GM21786 (cell line): ENCODE measurements around the gene TMEM176B.
A peak's percentile ranks its signal among the peaks of the same experiment; 100 is the strongest.

ENCODE experiments used
- ATAC-seq: cut with Tn5 transposase; IDR thresholded peaks from one replicate; pipeline ENCODE4 v1.9.1; 2021; ENCODE audit not compliant: unreplicated experiment

TMEM176B gene

DNA sequence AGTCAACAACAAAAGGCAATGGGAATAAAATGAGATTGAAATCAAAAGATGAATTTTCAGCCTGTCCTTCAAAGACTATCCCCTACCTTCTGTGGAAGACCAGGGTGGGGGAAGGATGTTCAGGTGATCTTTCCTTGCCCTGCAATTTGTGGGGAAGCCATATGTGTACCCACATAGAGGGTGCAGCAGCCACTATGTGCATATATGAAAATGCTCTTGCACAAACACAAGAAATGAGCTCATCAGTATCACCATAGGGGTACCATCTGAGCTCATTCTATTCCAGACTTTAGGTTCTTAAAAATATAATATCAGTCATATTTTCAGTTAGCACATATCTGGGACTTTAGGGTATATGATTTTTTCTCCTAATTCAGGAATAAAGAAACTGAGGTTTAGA lies 45.2 kb downstream of the TMEM176B start:
- no peak for ATAC-seq

DNA sequence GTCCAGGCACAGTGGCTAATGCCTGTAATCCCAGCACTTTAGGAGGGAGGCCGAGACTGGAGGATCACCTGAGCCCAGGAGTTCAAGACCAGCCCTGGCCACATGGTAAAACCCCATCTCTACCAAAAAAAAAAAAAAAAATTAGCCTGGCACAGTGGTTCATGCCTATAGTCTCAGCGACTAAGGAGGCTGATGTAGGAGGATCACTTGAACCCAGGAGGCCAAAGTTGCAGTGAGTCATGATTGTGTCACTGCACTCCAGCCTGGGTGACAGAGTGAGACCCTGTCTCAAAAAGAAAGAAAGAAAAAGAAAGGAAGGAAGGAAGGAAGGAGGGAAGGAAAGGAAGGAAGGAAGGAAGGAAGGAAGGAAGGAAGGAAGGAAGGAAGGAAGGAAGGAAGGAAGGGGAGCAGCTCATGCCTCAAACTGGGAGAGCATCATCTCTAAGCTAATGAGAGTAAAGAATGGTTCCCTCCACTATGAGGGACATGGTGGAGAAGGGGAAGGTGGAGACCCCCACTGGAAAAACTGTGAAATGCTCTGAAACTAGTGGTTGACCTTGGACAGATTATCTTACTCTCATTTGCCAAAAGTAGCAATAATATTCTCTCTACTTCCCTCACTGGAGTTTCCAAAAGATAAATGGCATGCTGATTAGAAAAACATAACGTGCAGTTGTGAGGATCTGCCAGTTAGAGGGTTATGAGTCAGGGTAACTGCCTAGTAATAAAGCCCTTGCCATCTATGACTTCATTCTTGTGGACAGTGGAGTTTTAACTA lies 46.1 kb downstream of the TMEM176B start:
- ATAC-seq: peak; percentile 41

DNA sequence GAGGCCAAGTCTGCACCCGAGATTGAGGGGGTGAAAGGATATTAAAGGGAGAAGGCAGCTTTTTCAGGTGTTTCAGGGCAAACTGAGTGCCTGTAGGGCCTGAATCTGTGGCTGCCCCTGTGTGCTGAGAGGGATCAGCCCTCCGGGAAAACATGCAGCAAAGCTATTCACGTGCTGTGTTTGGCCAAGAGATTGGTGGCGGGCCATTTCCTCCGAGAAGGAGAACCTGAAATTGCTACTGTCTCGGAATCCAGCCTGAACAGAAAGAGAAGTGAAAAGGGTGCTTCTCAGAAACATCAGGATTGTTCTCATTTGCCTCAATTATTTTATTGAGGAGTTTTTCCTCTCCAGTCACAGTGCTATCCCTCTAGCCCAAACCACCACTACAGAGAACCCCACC lies 46.9 kb downstream of the TMEM176B start:
- ATAC-seq: no peak

GRCh38 chr7:150751702-150752101 lies 48.5 kb downstream of the TMEM176B start:
- ATAC-seq: no peak

DNA sequence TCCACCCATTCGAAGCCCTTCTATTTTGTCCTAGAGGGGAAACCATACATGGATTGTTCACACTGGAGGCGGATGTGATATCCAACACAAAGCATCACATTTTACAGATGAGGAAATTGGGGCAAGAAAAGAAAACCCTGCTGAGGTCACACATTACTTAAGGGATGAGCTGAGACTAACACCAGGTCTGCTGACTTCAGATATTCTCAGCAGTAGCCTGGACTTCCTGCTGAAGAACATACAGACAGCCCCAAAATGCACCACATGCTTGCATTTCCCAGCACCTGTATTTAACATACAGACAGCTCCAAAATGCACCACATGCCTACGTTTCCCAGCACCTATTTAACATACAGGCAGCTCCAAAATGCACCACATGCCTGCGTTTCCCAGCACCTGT lies 51.8 kb downstream of the TMEM176B start:
- ATAC-seq: no peak

GRCh38 chr7:150746921-150747320 lies 53.2 kb downstream of the TMEM176B start:
- no peak for ATAC-seq

DNA sequence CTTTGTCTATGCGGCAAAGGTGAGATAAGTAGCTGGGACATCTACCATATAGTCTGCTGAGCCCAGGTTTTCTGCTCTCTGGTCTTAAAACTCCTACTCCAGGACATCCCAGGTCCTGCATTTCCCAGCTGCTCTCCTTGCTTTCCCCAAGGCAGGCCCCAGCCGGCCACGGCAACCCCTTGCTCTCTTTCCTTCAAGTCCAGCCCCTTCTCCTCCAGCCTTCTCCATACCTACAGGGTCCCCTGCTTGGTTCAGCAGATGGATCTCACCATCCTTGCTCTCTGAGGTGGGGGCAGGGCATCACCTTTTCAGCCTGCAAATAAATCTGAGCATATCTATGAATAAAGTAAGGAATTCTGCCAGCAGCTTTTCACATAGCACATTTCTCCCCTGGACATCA lies 54.3 kb downstream of the TMEM176B start:
- no peak for ATAC-seq

- no peak for ATAC-seq
Measured at GRCh38 chr7:150745086-150745485, 55.1 kb downstream of the TMEM176B start.

DNA sequence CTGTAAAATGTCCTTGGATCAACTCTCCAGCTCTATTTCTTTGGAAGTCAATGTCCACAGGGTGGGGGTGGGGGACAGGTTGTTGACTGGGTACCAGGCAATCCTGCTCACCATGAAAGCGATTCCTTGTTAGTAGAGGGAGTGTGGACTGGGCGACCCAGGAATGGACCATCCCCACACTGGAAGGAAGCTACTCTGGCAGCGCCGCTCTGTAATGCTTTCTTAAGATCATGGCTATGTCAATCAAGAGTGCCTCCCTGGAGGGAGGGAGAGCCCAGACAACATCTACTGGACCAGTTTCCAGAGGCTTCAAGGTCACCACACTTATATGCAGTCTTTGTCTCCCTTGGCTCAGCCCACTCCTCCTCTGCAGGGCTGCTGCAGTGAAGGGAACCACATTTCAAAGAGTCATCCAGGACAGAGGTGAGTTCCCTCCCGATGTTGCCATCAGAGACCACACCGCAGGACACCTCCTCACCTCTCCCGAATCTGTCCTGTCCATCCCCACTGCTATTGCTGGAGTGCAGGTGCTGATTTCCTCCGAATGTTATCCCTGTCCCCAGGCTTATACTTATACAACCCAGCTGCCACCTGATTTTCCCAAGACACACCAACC lies 56.0 kb downstream of the TMEM176B start:
- ATAC-seq: no peak

DNA sequence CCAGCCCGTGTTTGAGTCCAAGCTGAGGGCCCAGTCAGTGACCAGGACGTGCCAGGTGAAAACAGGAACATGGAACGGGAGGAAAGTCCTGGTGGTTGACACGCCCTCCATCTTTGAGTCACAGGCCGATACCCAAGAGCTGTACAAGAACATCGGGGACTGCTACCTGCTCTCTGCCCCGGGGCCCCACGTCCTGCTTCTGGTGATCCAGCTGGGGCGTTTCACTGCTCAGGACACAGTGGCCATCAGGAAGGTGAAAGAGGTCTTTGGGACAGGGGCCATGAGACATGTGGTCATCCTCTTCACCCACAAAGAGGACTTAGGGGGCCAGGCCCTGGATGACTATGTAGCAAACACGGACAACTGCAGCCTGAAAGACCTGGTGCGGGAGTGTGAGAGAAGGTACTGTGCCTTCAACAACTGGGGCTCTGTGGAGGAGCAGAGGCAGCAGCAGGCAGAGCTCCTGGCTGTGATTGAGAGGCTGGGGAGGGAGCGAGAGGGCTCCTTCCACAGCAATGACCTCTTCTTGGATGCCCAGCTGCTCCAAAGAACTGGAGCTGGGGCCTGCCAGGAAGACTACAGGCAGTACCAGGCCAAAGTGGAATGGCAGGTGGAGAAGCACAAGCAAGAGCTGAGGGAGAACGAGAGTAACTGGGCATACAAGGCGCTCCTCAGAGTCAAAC lies 57.7 kb downstream of the TMEM176B start:
- no peak for ATAC-seq
